Esophagus squamous epithelium (tissue), 4 donors: ENCODE results near the gene SMIM8.

Source experiments
- POLR2A ChIP-seq, 4 donors: fragments of 450-650 bp; IDR thresholded peaks; one replicate each; pipeline ENCODE4 v1.6.1; 2017; ENCODE audit warnings: antibody characterized with exemption in 4 of 4, mild to moderate bottlenecking in 4 of 4, moderate library complexity in 3 of 4
- TF ChIP-seq, protein P1 (sequence below), 6 experiments: fragments of 450-650 bp in 4 of 6; fragments of 200-600 bp in 2 of 6; sonication (generic) in 2 of 6; IDR thresholded peaks; one replicate each; pipeline ENCODE4 v1.5.1; 2016 to 2019; ENCODE audit warnings: antibody characterized with exemption in 6 of 6, mild to moderate bottlenecking in 4 of 6, moderate library complexity in 4 of 6

DNA sequence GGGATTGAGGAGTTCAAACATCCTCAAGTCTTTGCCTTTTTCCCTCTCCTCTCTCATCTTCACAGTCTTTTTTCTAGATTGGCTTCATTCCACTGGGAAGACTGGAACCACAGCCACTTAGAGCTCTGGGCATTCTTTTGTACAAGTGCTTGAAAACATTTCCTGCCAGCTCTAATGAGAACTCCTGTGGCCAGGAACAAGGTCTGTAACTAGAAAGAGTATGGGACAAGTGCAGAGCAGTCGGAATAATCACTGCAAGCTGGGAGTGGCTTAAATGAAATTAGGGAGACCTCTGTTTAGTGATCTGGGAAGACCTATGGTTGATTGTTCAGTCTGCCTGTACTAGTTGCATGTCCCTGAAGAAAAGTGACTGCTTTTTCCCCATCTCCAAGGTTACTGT, 41.0 kb upstream of the SMIM8 start:
- TF ChIP-seq, protein P1, sequence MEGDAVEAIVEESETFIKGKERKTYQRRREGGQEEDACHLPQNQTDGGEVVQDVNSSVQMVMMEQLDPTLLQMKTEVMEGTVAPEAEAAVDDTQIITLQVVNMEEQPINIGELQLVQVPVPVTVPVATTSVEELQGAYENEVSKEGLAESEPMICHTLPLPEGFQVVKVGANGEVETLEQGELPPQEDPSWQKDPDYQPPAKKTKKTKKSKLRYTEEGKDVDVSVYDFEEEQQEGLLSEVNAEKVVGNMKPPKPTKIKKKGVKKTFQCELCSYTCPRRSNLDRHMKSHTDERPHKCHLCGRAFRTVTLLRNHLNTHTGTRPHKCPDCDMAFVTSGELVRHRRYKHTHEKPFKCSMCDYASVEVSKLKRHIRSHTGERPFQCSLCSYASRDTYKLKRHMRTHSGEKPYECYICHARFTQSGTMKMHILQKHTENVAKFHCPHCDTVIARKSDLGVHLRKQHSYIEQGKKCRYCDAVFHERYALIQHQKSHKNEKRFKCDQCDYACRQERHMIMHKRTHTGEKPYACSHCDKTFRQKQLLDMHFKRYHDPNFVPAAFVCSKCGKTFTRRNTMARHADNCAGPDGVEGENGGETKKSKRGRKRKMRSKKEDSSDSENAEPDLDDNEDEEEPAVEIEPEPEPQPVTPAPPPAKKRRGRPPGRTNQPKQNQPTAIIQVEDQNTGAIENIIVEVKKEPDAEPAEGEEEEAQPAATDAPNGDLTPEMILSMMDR (IDR thresholded peaks at IDR 0.05), result no peak
- no peak for TF ChIP-seq POLR2A (IDR thresholded peaks at IDR 0.05)
